ELF-1 (cell line): ENCODE measurements around the gene COL13A1.
A peak's percentile ranks its signal among the peaks of the same experiment; 100 is the strongest.

Source experiments
- DNase-seq: peaks from one replicate; pipeline ENCODE4 v3.0.0-alpha.2; 2016; ENCODE audit warnings: low read depth, low spot score

COL13A1 gene

GRCh38 chr10:69906425-69906824, 104.7 kb downstream of the COL13A1 start:
- no peak for DNase-seq

- no peak for DNase-seq
Measured at GRCh38 chr10:69907517-69907916, 105.8 kb downstream of the COL13A1 start.

- no peak for DNase-seq
Measured at GRCh38 chr10:69908124-69908523, 106.4 kb downstream of the COL13A1 start.

- no peak for DNase-seq
Measured at GRCh38 chr10:69910561-69910960, 108.9 kb downstream of the COL13A1 start.

- DNase-seq, result no peak
Measured at GRCh38 chr10:69911613-69912528, 110.2 kb downstream of the COL13A1 start.

- DNase-seq, result no peak
Measured at GRCh38 chr10:69912589-69912988, 110.9 kb downstream of the COL13A1 start.

- no peak for DNase-seq
Measured at GRCh38 chr10:69913606-69914382, 112.1 kb downstream of the COL13A1 start.

- peak; percentile 78 for DNase-seq
Measured at GRCh38 chr10:69914398-69915214, 112.9 kb downstream of the COL13A1 start.

GRCh38 chr10:69915215-69915560, 113.5 kb downstream of the COL13A1 start:
- no peak for DNase-seq

GRCh38 chr10:69916118-69916517, 114.4 kb downstream of the COL13A1 start:
- DNase-seq, result no peak

GRCh38 chr10:69918036-69918435, 116.3 kb downstream of the COL13A1 start:
- DNase-seq, result no peak

GRCh38 chr10:69919250-69919649, 117.5 kb downstream of the COL13A1 start:
- DNase-seq, result no peak

- no peak for DNase-seq
Measured at GRCh38 chr10:69925111-69925510, 123.4 kb downstream of the COL13A1 start.

GRCh38 chr10:69928339-69928738, 126.6 kb downstream of the COL13A1 start:
- no peak for DNase-seq

GRCh38 chr10:69929575-69929974, 127.9 kb downstream of the COL13A1 start:
- peak; percentile 22 for DNase-seq

- DNase-seq, result no peak
Measured at GRCh38 chr10:69934768-69935167, 133.1 kb downstream of the COL13A1 start.

- DNase-seq, result no peak
Measured at GRCh38 chr10:69936091-69936490, 134.4 kb downstream of the COL13A1 start.

- DNase-seq, result no peak
Measured at GRCh38 chr10:69938541-69938991, 136.9 kb downstream of the COL13A1 start.

GRCh38 chr10:69939061-69939460, 137.4 kb downstream of the COL13A1 start:
- DNase-seq, result no peak

GRCh38 chr10:69939481-69939880, 137.8 kb downstream of the COL13A1 start:
- DNase-seq, result no peak

- no peak for DNase-seq
Measured at GRCh38 chr10:69941730-69942129, 140.0 kb downstream of the COL13A1 start.

GRCh38 chr10:69943292-69943820, 141.7 kb downstream of the COL13A1 start:
- DNase-seq, result no peak
